ENCODE measurements around the gene KCNF1. TPM values are rescaled to one million over a fixed set of nuclear protein-coding genes. Genes with fewer than 3 reads are reported as not detected.

The KCNF1 gene
- total RNA-seq, 1 donor from 2014 or later = 1.6 TPM

DNA sequence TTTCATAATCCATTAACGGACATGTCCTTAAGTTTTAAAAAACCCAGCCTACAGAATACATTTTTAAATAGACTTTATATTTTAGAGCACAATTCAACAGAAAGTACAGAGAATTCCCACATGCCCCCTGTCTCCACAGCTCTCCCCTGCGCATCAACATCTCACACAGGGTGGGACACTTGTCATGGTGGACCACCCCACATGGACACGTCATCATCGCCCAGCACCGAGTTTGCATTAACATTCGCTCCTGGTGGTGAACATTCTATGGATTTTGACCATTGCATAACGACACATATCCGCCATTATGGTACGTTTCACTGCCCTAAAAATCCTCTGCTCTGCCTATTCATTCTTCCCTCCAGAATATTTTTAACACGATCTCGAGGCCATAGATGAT is 1.1 kb upstream of the KCNF1 start:
- no peak overlapping the region for H3K4me3 ChIP-seq (ENCODE audit: insufficient read depth, low read depth, low read length)
- H3K9me3 ChIP-seq (ENCODE audit: insufficient read depth, low read depth, low read length) = no peaks in the 10 kb centered on the region
- TF ChIP-seq EZH2 (IDR thresholded peaks at IDR 0.05; ENCODE audit: insufficient read depth, low read length) = no peak
- TF ChIP-seq, protein P1, sequence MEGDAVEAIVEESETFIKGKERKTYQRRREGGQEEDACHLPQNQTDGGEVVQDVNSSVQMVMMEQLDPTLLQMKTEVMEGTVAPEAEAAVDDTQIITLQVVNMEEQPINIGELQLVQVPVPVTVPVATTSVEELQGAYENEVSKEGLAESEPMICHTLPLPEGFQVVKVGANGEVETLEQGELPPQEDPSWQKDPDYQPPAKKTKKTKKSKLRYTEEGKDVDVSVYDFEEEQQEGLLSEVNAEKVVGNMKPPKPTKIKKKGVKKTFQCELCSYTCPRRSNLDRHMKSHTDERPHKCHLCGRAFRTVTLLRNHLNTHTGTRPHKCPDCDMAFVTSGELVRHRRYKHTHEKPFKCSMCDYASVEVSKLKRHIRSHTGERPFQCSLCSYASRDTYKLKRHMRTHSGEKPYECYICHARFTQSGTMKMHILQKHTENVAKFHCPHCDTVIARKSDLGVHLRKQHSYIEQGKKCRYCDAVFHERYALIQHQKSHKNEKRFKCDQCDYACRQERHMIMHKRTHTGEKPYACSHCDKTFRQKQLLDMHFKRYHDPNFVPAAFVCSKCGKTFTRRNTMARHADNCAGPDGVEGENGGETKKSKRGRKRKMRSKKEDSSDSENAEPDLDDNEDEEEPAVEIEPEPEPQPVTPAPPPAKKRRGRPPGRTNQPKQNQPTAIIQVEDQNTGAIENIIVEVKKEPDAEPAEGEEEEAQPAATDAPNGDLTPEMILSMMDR (IDR thresholded peaks at IDR 0.05; ENCODE audit: insufficient read depth, low read depth, low read length) = no peak
- Mint-ChIP-seq H3K27ac (ENCODE audit: unreplicated experiment) (no peak overlapping the region), H3K27me3 (ENCODE audit: low read depth, unreplicated experiment) (peaks cover 42% of the 10 kb centered on the region), H3K36me3 (ENCODE audit: low read depth, unreplicated experiment) (no peaks in the 10 kb centered on the region), H3K4me3 (ENCODE audit: unreplicated experiment) (peak overlapping the region; percentile 10), H3K9me3 (ENCODE audit: unreplicated experiment) (peaks cover 4% of the 10 kb centered on the region), H3K4me1 (ENCODE audit: low read depth, unreplicated experiment) (no peaks in the 10 kb centered on the region)
- H3K36me3 ChIP-seq (ENCODE audit: insufficient read depth, low read length) = no peaks in the 10 kb centered on the region
- no peak overlapping the region for H3K9ac ChIP-seq (ENCODE audit: low read length)
- H2AFZ ChIP-seq (ENCODE audit: low read depth, low read length) = no peak overlapping the region
- no peak for DNase-seq (ENCODE audit: low read depth)
- no peaks in the 10 kb centered on the region for H4K20me1 ChIP-seq (ENCODE audit: insufficient read depth, low read length)
- FAIRE-seq = no peak
- peaks cover 3% of the 10 kb centered on the region for H3K4me1 ChIP-seq (ENCODE audit: insufficient read depth, low read length)
- no peaks in the 10 kb centered on the region for H3K79me2 ChIP-seq (ENCODE audit: insufficient read depth, low read length)
- no peak overlapping the region for H3K4me2 ChIP-seq (ENCODE audit: low read length)
- H3K27me3 ChIP-seq (ENCODE audit: insufficient read depth, low read length) = peaks cover 3% of the 10 kb centered on the region
- H3K27ac ChIP-seq (ENCODE audit: low read depth, low read length) = no peak overlapping the region

DNA sequence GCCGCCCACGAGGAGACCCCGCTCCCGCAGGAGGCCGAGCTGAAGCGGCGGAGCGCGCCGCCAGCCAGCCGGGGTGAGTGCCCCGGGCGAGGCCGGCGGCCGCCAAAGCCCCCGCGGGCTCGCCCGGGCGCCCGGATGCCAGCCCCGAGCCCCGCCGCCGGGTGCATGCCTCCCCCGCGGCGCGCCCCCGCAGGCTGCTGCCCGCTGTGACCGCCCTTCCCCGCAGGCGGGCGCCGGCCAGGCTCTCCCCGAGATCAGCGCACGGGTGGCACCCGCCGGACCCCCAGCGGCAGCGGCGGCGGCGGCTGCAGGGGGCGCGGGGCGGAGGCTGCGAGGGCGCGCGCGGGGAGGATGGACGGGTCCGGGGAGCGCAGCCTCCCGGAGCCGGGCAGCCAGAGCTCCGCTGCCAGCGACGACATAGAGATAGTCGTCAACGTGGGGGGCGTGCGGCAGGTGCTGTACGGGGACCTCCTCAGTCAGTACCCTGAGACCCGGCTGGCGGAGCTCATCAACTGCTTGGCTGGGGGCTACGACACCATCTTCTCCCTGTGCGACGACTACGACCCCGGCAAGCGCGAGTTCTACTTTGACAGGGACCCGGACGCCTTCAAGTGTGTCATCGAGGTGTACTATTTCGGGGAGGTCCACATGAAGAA is 470 bp downstream of the KCNF1 start:
- Histone ChIP-seq H3K9ac (ENCODE audit: low read length) (peak overlapping the region; percentile 58), H4K20me1 (ENCODE audit: insufficient read depth, low read length) (no peaks in the 10 kb centered on the region), H3K36me3 (ENCODE audit: insufficient read depth, low read length) (no peaks in the 10 kb centered on the region), H2AFZ (ENCODE audit: low read depth, low read length) (peak overlapping the region; percentile 81), H3K79me2 (ENCODE audit: insufficient read depth, low read length) (no peaks in the 10 kb centered on the region), H3K27ac (ENCODE audit: low read depth, low read length) (no peak overlapping the region), H3K27me3 (ENCODE audit: insufficient read depth, low read length) (peaks cover 3% of the 10 kb centered on the region), H3K9me3 (ENCODE audit: insufficient read depth, low read depth, low read length) (no peaks in the 10 kb centered on the region), H3K4me3 (ENCODE audit: insufficient read depth, low read depth, low read length) (peak overlapping the region; percentile 46), H3K4me2 (ENCODE audit: low read length) (peak overlapping the region; percentile 88), H3K4me1 (ENCODE audit: insufficient read depth, low read length) (peaks cover 3% of the 10 kb centered on the region)
- Mint-ChIP-seq H3K9me3 (ENCODE audit: unreplicated experiment) (peaks cover 2% of the 10 kb centered on the region), H3K4me3 (ENCODE audit: unreplicated experiment) (peak overlapping the region; percentile 75), H3K36me3 (ENCODE audit: low read depth, unreplicated experiment) (no peaks in the 10 kb centered on the region), H3K27ac (ENCODE audit: unreplicated experiment) (no peak overlapping the region), H3K27me3 (ENCODE audit: low read depth, unreplicated experiment) (peaks cover 44% of the 10 kb centered on the region), H3K4me1 (ENCODE audit: low read depth, unreplicated experiment) (no peaks in the 10 kb centered on the region)
- no peak for TF ChIP-seq EZH2 (IDR thresholded peaks at IDR 0.05; ENCODE audit: insufficient read depth, low read length)
- TF ChIP-seq, protein P1 (IDR thresholded peaks at IDR 0.05; ENCODE audit: insufficient read depth, low read depth, low read length) = no peak
- DNase-seq (ENCODE audit: low read depth) (no peak), FAIRE-seq (no peak)

DNA sequence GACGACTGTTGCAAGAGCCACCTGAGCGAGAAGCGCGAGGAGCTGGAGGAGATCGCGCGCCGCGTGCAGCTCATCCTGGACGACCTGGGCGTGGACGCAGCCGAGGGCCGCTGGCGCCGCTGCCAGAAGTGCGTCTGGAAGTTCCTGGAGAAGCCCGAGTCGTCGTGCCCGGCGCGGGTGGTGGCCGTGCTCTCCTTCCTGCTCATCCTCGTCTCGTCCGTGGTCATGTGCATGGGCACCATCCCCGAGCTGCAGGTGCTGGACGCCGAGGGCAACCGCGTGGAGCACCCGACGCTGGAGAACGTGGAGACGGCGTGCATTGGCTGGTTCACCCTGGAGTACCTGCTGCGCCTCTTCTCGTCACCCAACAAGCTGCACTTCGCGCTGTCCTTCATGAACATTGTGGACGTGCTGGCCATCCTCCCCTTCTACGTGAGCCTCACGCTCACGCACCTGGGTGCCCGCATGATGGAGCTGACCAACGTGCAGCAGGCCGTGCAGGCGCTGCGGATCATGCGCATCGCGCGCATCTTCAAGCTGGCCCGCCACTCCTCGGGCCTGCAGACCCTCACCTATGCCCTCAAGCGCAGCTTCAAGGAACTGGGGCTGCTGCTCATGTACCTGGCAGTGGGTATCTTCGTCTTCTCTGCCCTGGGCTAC is 1.2 kb downstream of the KCNF1 start:
- no peak for DNase-seq (ENCODE audit: low read depth)

More for the DNA sequence above, 1.2 kb downstream of the KCNF1 start:
- Histone ChIP-seq H3K9ac (ENCODE audit: low read length) (no peak overlapping the region), H3K9me3 (ENCODE audit: insufficient read depth, low read depth, low read length) (no peaks in the 10 kb centered on the region), H3K79me2 (ENCODE audit: insufficient read depth, low read length) (no peaks in the 10 kb centered on the region), H4K20me1 (ENCODE audit: insufficient read depth, low read length) (no peaks in the 10 kb centered on the region), H3K4me3 (ENCODE audit: insufficient read depth, low read depth, low read length) (no peak overlapping the region), H3K4me1 (ENCODE audit: insufficient read depth, low read length) (peaks cover 3% of the 10 kb centered on the region), H3K4me2 (ENCODE audit: low read length) (peak overlapping the region; percentile 88), H3K36me3 (ENCODE audit: insufficient read depth, low read length) (no peaks in the 10 kb centered on the region), H3K27ac (ENCODE audit: low read depth, low read length) (no peak overlapping the region), H2AFZ (ENCODE audit: low read depth, low read length) (no peak overlapping the region), H3K27me3 (ENCODE audit: insufficient read depth, low read length) (peaks cover 3% of the 10 kb centered on the region)
- Mint-ChIP-seq H3K9me3 (ENCODE audit: unreplicated experiment) (peaks cover 5% of the 10 kb centered on the region), H3K4me3 (ENCODE audit: unreplicated experiment) (peak overlapping the region; percentile 60), H3K27me3 (ENCODE audit: low read depth, unreplicated experiment) (peaks cover 44% of the 10 kb centered on the region), H3K36me3 (ENCODE audit: low read depth, unreplicated experiment) (peaks cover 2% of the 10 kb centered on the region), H3K27ac (ENCODE audit: unreplicated experiment) (no peak overlapping the region), H3K4me1 (ENCODE audit: low read depth, unreplicated experiment) (no peaks in the 10 kb centered on the region)
- no peak for FAIRE-seq
- TF ChIP-seq, protein P1 (IDR thresholded peaks at IDR 0.05; ENCODE audit: insufficient read depth, low read depth, low read length) = no peak
- no peak for TF ChIP-seq EZH2 (IDR thresholded peaks at IDR 0.05; ENCODE audit: insufficient read depth, low read length)
